HG03442 (cell line): ENCODE results near the gene SYT6.

Experiments
- ATAC-seq: cut with Tn5 transposase; IDR thresholded peaks from one replicate; pipeline ENCODE4 v1.9.1; 2021; ENCODE audit warnings: mild to moderate bottlenecking, moderate library complexity; ENCODE audit not compliant: unreplicated experiment

Gene SYT6

GRCh38 chr1:114154963-114155322, 1.3 kb upstream of the SYT6 start:
- no peak for ATAC-seq

- ATAC-seq = no peak
Measured at GRCh38 chr1:114154146-114154962, 685 bp upstream of the SYT6 start.

- no peak for ATAC-seq
Measured at GRCh38 chr1:114152508-114153260, 985 bp downstream of the SYT6 start.

- ATAC-seq = no peak
Measured at GRCh38 chr1:114152089-114152507, 1.6 kb downstream of the SYT6 start.

GRCh38 chr1:114150016-114150415, 3.7 kb downstream of the SYT6 start:
- no peak for ATAC-seq

GRCh38 chr1:114149211-114149610, 4.5 kb downstream of the SYT6 start:
- no peak for ATAC-seq

DNA sequence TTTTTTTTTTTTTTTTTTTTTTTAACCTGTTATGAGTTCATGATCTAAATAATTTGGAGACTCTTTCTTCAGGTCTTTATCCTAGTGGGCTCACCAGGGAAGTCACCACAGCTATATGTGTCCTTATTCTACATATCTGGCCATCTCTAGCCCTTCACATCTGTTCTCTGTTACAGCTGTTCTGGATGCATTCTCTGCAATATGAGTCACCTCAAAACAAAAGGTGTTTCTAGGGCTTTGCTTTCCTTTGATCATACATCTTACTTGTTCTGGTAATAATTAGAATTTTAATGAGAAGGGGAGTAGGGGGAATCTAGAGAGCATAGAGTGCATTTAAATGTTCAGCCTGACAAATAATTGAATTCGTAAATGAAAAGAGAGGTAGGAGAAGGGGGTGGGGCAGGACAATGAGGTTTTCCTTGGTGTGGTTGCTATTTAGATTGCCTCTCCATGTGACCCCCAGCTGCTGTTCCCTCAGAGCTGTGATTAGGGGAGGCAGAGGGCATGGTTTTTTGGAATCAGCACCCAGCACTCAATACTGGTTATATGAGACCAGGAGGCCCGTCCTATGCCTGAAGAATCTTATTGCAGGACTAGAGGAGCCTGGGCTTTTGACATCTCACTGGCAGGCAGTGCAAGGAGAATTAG, 8.0 kb downstream of the SYT6 start:
- ATAC-seq = no peak

DNA sequence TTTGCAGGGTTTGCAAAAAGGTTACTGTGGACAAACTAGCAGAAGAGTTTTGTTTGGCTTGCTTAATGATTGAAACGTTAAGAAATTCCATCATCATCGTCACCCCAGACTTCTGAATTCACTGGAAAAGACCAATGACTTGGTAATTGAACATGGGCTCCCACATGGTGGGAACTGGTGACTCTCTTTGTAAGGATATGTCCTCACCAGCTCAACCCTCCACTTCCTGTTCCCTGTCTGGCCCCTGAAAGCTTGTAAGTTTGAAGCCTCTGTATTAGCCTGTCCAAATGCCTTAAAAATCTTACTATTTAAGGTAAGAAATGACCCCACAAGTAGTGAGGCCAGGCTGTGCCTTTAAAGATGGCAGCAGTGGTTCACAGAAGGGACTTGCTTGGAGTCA, 9.7 kb downstream of the SYT6 start:
- no peak for ATAC-seq

GRCh38 chr1:114139540-114139939, 14.1 kb downstream of the SYT6 start:
- no peak for ATAC-seq

DNA sequence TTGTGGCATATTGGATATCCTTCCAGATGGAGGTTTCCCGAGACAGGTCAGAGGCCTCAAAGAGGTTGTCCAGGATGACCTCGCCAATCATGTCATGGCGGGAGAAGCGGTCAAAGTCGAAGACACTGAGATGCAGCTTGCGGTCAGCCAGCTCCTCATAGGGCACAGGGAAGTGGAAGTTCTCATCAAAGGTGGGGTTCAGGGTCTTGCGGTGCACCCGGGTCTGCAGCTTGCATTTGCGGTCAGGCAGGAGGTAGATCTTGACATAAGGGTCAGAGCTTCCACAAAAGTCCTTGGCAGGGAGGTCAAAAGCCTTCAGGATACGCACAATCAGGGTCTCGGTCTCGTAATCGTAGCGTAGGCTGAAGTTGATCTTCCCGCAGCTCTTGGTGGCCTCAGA, 16.2 kb downstream of the SYT6 start:
- ATAC-seq = no peak

- ATAC-seq = no peak
Measured at GRCh38 chr1:114135786-114136185, 17.9 kb downstream of the SYT6 start.

GRCh38 chr1:114134518-114134917, 19.2 kb downstream of the SYT6 start:
- no peak for ATAC-seq

DNA sequence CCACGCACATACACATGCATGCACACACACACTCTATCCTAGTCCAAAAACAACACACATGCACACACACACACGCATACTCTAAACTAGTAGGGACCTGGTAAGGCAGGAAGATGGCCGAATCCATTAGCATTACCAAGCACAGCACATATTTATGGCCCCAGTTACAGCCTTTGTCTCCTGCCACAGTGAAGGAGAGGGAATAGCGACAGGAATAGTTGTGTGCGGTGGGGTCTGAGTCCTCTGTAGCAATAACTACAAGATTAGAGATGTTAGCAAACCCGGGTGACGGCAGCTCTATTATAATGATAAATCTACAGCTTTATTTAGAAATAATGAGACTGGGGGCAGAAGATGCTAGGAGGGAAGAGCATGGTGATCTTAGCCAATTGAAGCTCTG, 20.5 kb downstream of the SYT6 start:
- no peak for ATAC-seq

DNA sequence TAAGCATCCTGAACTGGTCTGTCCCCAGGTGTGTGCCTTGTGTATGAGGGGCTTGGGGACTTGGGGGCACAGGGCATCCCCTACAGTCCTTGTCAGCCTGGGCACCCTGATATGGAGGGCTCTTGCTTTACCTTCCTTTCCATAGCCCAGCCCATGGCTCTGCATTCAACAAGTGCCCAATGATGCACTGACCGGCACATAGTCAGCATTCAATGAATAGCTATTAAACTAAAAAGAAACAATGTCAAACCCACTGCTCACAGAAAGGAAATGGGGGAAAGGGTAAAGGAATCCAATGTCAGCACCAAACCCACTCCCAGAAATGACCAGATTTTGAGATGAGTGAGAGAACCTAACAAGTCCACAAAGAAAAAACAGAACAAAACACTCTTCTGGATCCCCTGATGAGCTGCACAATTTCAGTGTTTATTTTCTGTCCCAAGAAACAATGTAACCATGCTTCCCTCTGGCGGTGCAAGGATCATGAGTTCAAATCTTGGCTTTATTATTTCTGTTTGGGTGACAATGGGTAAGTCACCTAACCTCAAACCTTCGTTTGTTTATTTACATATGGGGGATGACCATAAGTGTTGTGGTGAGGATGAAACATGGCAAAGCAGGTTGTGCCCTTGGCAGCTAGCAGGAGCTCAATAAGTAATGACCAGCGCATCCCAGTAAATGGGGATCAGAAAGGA, 22.0 kb downstream of the SYT6 start:
- ATAC-seq = no peak

DNA sequence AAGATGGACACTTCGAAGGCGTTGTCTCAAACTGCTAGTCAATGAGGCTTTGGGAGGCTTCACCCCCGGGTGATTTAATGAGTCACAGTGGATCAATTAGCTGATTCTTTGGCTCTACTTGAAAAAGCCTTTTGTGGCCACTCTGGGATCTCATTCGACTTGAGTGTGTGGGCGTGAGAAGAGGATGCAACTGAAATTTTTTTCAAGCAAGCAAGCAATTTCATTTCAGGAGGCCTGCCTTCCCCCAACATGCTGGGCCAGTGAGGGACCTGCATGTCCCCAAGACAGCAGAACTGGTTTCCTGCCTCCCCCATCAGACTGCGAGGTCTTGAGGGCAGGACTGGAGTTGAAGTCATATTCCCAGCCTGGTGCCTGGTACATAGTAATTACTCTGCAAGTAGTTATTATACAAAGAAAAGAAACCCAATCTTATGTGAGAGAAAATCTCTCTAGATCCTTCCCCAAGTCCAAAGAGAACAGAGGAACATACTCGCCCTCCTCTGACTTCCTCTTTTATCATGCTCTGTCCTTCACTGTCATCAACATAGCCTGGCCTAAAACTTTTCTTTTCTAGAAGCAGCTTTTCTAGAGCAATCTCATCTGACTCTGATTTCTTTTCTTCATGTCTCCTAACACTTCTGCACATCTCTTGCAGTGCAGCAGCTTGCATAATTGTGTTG, 22.7 kb downstream of the SYT6 start:
- no peak for ATAC-seq

- no peak for ATAC-seq
Measured at GRCh38 chr1:114130213-114130612, 23.5 kb downstream of the SYT6 start.

GRCh38 chr1:114128293-114128692, 25.4 kb downstream of the SYT6 start:
- no peak for ATAC-seq

GRCh38 chr1:114126261-114127095, 27.2 kb downstream of the SYT6 start:
- ATAC-seq = peak; percentile 81

GRCh38 chr1:114124644-114125043, 29.0 kb downstream of the SYT6 start:
- ATAC-seq = no peak
